GM18907 (cell line): ENCODE measurements around the gene BSN.

Source experiments
- ATAC-seq: cut with Tn5 transposase; IDR thresholded peaks from one replicate; pipeline ENCODE4 v1.9.1; 2021; ENCODE audit warnings: mild to moderate bottlenecking, moderate library complexity; ENCODE audit not compliant: unreplicated experiment

Gene BSN, protein sequence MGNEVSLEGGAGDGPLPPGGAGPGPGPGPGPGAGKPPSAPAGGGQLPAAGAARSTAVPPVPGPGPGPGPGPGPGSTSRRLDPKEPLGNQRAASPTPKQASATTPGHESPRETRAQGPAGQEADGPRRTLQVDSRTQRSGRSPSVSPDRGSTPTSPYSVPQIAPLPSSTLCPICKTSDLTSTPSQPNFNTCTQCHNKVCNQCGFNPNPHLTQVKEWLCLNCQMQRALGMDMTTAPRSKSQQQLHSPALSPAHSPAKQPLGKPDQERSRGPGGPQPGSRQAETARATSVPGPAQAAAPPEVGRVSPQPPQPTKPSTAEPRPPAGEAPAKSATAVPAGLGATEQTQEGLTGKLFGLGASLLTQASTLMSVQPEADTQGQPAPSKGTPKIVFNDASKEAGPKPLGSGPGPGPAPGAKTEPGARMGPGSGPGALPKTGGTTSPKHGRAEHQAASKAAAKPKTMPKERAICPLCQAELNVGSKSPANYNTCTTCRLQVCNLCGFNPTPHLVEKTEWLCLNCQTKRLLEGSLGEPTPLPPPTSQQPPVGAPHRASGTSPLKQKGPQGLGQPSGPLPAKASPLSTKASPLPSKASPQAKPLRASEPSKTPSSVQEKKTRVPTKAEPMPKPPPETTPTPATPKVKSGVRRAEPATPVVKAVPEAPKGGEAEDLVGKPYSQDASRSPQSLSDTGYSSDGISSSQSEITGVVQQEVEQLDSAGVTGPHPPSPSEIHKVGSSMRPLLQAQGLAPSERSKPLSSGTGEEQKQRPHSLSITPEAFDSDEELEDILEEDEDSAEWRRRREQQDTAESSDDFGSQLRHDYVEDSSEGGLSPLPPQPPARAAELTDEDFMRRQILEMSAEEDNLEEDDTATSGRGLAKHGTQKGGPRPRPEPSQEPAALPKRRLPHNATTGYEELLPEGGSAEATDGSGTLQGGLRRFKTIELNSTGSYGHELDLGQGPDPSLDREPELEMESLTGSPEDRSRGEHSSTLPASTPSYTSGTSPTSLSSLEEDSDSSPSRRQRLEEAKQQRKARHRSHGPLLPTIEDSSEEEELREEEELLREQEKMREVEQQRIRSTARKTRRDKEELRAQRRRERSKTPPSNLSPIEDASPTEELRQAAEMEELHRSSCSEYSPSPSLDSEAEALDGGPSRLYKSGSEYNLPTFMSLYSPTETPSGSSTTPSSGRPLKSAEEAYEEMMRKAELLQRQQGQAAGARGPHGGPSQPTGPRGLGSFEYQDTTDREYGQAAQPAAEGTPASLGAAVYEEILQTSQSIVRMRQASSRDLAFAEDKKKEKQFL (N-terminal part only)

GRCh38 chr3:49553692-49554632 lies at the start of gene BSN:
Gene BSN, plus strand, starts transcription at chr3:49554477. Its CDS starts 126 bp downstream, at chr3:49554603.
- peak; percentile 79 for ATAC-seq

GRCh38 chr3:49506906-49507305 lies 47.4 kb upstream of the BSN start:
- ATAC-seq = no peak

- no peak for ATAC-seq
These were observed 45.2 kb upstream of the BSN start for GRCh38 chr3:49509028-49509561.

GRCh38 chr3:49511639-49512038 lies 42.6 kb upstream of the BSN start:
- no peak for ATAC-seq

- ATAC-seq = no peak
These were observed 41.4 kb upstream of the BSN start for GRCh38 chr3:49512781-49513355.

DNA sequence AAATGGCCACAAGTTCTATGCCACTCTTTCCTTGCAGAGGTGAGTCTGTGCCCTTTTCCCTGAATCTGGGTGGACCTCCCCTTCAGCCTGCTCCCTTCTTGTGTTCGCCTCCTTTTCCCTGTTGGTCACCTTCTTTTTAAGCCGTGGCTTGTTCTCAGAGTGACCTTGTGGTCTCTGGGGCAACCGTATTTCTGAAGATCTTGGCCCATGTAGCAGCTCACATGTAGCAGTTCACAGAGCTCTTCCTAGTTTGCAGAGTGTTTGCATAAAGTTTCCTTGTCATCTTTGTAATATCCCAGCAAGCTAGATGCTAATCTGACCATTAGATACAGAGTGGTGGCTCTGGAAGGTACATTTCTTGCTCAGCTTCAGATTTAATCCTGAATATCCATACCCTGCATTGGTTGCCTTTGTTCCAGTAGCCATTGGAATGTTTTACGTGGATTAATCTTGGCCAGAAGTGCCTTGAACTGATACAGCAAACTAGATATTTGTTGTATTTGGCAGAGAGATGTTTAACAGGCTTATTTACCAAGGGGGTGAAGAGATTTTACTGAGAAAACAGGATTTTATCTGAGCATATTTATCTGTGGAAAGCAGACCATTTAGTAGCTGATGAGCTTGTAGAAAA lies 40.7 kb upstream of the BSN start:
- ATAC-seq = no peak

GRCh38 chr3:49518016-49518415 lies 36.3 kb upstream of the BSN start:
- ATAC-seq = no peak

GRCh38 chr3:49518441-49518840 lies 35.8 kb upstream of the BSN start:
- ATAC-seq = no peak

DNA sequence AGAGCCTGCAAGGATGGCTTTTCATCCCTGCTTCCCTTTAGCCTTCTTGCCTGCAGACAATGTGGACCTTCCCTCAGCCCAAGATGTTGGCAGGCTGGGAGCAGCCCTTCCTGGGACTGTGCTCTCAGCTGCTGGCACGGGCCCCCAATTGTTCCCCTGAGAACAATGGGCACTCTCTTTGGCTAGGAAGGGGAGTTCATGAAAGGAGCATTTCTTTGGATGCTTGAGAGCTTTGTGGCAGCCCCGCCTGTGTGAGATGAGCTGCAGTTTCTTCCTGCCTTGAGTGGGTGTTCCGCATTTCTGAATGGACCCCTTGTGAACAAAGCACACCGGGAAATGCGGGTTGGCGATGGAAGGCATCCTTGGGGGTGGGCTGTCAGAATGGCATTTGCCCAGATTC lies 35.0 kb upstream of the BSN start:
- no peak for ATAC-seq

- ATAC-seq = no peak
These were observed 34.3 kb upstream of the BSN start for GRCh38 chr3:49519916-49520385.

GRCh38 chr3:49523756-49524747 lies 30.2 kb upstream of the BSN start:
- ATAC-seq = no peak

- no peak for ATAC-seq
These were observed 24.7 kb upstream of the BSN start for GRCh38 chr3:49529567-49529966.

DNA sequence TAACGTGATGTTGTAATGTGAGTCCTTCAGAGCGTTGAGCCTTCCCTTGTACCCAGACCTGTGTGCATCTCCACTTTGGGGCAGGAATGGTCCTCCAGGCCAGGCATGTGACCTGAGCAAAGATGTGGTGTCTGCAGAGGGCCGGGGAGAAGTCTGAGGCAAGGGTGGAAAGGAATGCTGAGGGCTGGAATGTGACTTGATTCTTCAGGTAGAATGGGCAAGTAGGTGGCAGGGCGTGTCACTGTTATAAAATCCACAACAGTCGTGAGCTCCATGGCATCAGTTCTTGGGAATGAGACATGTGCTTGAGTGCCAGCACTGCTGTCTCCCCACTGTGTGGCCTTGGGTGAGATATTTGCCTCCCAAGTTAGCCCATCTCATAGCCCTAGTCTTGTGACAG lies 24.0 kb upstream of the BSN start:
- ATAC-seq = no peak

- ATAC-seq = no peak
These were observed 23.6 kb upstream of the BSN start for GRCh38 chr3:49530701-49531100.

DNA sequence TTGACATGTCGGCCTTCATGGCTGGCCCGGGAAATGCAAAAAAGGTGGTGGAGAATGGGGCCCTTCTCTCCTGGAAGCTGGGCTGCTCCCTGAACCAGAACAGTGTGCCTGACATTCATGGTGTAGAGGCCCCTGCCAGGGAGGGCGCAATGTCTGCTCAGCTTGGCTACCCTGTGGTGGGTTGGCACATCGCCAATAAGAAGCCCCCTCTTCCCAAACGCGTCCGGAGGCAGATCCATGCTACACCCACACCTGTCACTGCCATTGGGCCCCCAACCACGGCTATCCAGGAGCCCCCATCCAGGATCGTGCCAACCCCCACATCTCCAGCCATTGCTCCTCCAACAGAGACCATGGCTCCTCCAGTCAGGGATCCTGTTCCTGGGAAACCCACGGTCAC lies 23.1 kb upstream of the BSN start:
- no peak for ATAC-seq

DNA sequence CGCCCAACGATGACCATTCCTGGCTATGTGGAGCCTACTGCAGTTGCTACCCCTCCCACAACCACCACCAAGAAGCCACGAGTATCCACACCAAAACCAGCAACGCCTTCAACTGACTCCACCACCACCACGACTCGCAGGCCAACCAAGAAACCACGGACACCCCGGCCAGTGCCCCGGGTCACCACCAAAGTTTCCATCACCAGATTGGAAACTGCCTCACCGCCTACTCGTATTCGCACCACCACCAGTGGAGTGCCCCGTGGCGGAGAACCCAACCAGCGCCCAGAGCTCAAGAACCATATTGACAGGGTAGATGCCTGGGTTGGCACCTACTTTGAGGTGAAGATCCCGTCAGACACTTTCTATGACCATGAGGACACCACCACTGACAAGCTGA lies 22.6 kb upstream of the BSN start:
- no peak for ATAC-seq

DNA sequence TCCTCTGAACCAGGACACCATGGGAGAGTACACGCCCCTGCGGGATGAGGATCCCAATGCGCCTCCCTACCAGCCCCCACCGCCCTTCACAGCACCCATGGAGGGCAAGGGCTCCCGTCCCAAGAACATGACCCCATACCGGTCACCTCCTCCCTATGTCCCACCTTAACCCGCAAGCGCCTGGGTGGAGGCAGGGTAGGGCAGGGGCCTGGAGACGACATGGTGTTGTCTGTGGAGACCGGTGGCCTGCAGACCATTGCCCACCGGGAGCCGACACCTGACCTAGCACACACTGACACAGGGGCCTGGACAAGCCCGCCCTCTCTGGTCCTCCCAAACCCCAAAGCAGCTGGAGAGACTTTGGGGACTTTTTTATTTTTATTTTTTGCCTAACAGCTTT lies 21.2 kb upstream of the BSN start:
- no peak for ATAC-seq
